Measurements from ENCODE around the gene SYK. TPM values are rescaled to one million over a fixed set of nuclear protein-coding genes. Genes with fewer than 3 reads are reported as not detected.

The SYK gene
- total RNA-seq, 4 donors from 2014 or later: 43.7 to 54.9 (median 47.9) TPM

DNA sequence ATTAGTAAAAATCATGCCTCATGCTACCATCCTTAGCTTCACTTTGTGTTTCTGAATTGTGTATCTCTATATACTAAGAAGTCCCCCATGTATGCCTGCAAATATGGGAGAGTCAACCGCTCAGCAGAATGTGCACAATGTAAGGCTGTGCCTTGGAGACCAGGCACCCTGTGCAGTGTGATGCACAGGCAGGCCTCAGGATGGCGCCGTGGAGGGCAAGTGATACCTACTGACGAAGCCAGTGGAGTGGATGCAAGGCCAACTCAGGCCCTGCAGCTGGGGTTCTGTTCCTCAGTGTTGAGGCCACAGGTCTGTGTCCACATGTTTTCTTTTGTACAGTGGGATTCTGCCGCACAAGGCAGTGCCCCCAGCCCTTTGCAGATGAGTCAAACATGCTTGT, 28.4 kb downstream of the SYK start:
- Histone ChIP-seq H3K27ac (no peak overlapping the region), H3K4me3 (no peak overlapping the region), H3K36me3 (peaks cover 0 to 19% (median 0%) of the 10 kb centered on the region in 3 donors), H3K4me1 (peaks cover 0 to 11% (median 0%) of the 10 kb centered on the region in 3 donors), H3K27me3 (no peaks in the 10 kb centered on the region), H3K9me3 (no peaks in the 10 kb centered on the region)
- 90 to 92% methylated on average over 2 to 5 of the region's 5 CpGs for WGBS, 2 donors
- no peak for DNase-seq
- intact Hi-C loops (cut with DNase I): no loop called here
- TF ChIP-seq CTCF (IDR thresholded peaks at IDR 0.05) (no peak), POLR2A (IDR thresholded peaks at IDR 0.05) (no peak)

- Histone ChIP-seq H3K36me3 (peaks cover 0 to 19% (median 0%) of the 10 kb centered on the region in 3 donors), H3K27ac (no peak overlapping the region), H3K27me3 (no peaks in the 10 kb centered on the region), H3K9me3 (no peaks in the 10 kb centered on the region), H3K4me1 (peaks cover 0 to 11% (median 0%) of the 10 kb centered on the region in 3 donors), H3K4me3 (no peak overlapping the region)
- TF ChIP-seq POLR2A (IDR thresholded peaks at IDR 0.05): no peak
- TF ChIP-seq CTCF (IDR thresholded peaks at IDR 0.05): no peak
- intact Hi-C loops (cut with DNase I): no loop called here
- DNase-seq: no peak
- WGBS, 2 donors: 66 to 74% methylated on average over 2 to 3 of the region's 3 CpGs
Measured at GRCh38 chr9:90830977-90831376, 29.4 kb downstream of the SYK start.

DNA sequence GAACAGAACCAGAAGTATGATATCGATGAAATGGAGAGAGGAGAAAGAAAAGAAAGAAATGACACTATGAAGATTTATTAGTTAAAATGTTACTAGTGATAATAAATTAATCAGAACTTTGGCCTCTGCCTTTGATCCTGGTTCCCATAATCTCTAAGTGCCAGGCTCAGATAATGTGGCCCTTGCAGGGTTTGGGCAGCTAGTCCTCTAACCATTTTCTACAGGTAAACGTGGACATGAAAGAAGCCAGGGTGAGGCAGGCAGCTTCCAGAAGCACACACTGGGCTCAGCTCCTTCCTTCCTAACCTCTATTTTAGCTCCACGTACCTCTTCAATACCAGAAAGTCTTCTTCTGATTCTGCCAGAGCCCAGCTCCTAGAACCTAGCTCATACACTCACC, 30.6 kb downstream of the SYK start:
- Histone ChIP-seq H3K27me3 (no peaks in the 10 kb centered on the region), H3K4me1 (peaks cover 0 to 11% (median 0%) of the 10 kb centered on the region in 3 donors), H3K36me3 (peaks cover 0 to 21% (median 0%) of the 10 kb centered on the region in 3 donors), H3K9me3 (no peaks in the 10 kb centered on the region), H3K27ac (no peak overlapping the region), H3K4me3 (no peak overlapping the region)
- DNase-seq: no peak
- TF ChIP-seq POLR2A (IDR thresholded peaks at IDR 0.05) (no peak), CTCF (IDR thresholded peaks at IDR 0.05) (no peak)
- WGBS, 2 donors: 73 to 80% methylated on average over 3 of the region's 3 CpGs
- intact Hi-C loops (cut with DNase I): no loop called here

- 66 to 72% methylated on average over 7 to 8 of the region's 8 CpGs for WGBS, 2 donors
Measured at GRCh38 chr9:90834828-90835595, 33.4 kb downstream of the SYK start.

More at GRCh38 chr9:90834828-90835595, 33.4 kb downstream of the SYK start:
- Histone ChIP-seq H3K27ac (no peak overlapping the region), H3K9me3 (no peaks in the 10 kb centered on the region), H3K36me3 (peaks cover 0 to 33% (median 0%) of the 10 kb centered on the region in 3 donors), H3K4me1 (no peaks in the 10 kb centered on the region), H3K27me3 (no peaks in the 10 kb centered on the region), H3K4me3 (no peak overlapping the region)
- TF ChIP-seq POLR2A (IDR thresholded peaks at IDR 0.05) (no peak), CTCF (IDR thresholded peaks at IDR 0.05) (no peak)
- no peak for DNase-seq
- intact Hi-C loops (cut with DNase I): no loop called here
